Karpas-422 (cell line): Measurements from ENCODE around the gene CFAP46. TPM values are rescaled to one million over a fixed set of nuclear protein-coding genes. Genes with fewer than 3 reads are reported as not detected.

Experiments used
- DNase-seq: peaks from one replicate; pipeline ENCODE4 v3.0.0-alpha.2; 2015
- H2AFZ ChIP-seq: fragments of 200-600 bp; sonication (generic); 2 replicates; pipeline ENCODE4 v1.6.1; 2014; ENCODE audit warnings: antibody characterized with exemption, low read length, mixed read lengths
- H3K27ac ChIP-seq: fragments of 200-600 bp; sonication (generic); 2 replicates; pipeline ENCODE4 v1.5.1; 2014; ENCODE audit warnings: mild to moderate bottlenecking, low read length, moderate library complexity
- H3K27me3 ChIP-seq: fragments of 200-600 bp; sonication (generic); 2 replicates; pipeline ENCODE4 v1.6.1; 2014; ENCODE audit warnings: low read length, mixed read lengths
- H3K36me3 ChIP-seq: fragments of 200-600 bp; sonication (generic); 2 replicates; pipeline ENCODE4 v1.6.1; 2014; ENCODE audit warnings: low read length, mixed read lengths; ENCODE audit not compliant: insufficient read depth
- H3K4me1 ChIP-seq: fragments of 200-600 bp; sonication (generic); 2 replicates; pipeline ENCODE4 v1.6.1; 2014; ENCODE audit warnings: mild to moderate bottlenecking, low read length, mixed read lengths
- H3K4me2 ChIP-seq: fragments of 200-600 bp; sonication (generic); 2 replicates; pipeline ENCODE4 v1.6.1; 2014; ENCODE audit warnings: low read length, low read depth, mild to moderate bottlenecking; ENCODE audit not compliant: poor library complexity, severe bottlenecking
- H3K4me3 ChIP-seq: fragments of 200-600 bp; sonication (generic); 2 replicates; pipeline ENCODE4 v1.5.1; 2014; ENCODE audit warnings: mild to moderate bottlenecking, antibody characterized with exemption, low read length, mixed read lengths
- H3K79me2 ChIP-seq: fragments of 200-600 bp; sonication (generic); 2 replicates; pipeline ENCODE4 v1.6.1; 2014; ENCODE audit warnings: mild to moderate bottlenecking, low read length, mixed read lengths
- H3K9ac ChIP-seq: fragments of 200-600 bp; sonication (generic); 2 replicates; pipeline ENCODE4 v1.6.0; 2014; ENCODE audit warnings: low read length
- H3K9me2 ChIP-seq: fragments of 200-600 bp; sonication (generic), shearing (Covaris generic); replicated peaks from 2 replicates; pipeline ENCODE4 v1.6.0; 2014; ENCODE audit warnings: mild to moderate bottlenecking, low read length, moderate library complexity; ENCODE audit not compliant: insufficient read depth
- H3K9me3 ChIP-seq: fragments of 300-700, 200-600 bp; sonication (generic); 2 replicates; pipeline ENCODE4 v1.6.1; 2014; ENCODE audit warnings: low read length, mixed read lengths
- H4K20me1 ChIP-seq: fragments of 200-600 bp; sonication (generic); 2 replicates; pipeline ENCODE4 v1.6.1; 2014; ENCODE audit warnings: mild to moderate bottlenecking, antibody characterized with exemption, low read length, low read depth; ENCODE audit not compliant: insufficient read depth
- total RNA-seq: library from RNA; depleted of rRNA; stranded (reverse); fragments of >200 nt; shearing (Covaris generic); gene quantifications from 2 replicates; pipeline ENCODE4 v1.2.3, GENCODE V29; 2014; ENCODE audit warnings: low replicate concordance

CFAP46 gene
- total RNA-seq, 1 experiment from 2014 or later, result 0.22 TPM

GRCh38 chr10:132842397-132842796, 100.0 kb downstream of the CFAP46 start:
- no peaks in the 10 kb centered on the region for H3K36me3 ChIP-seq
- H3K4me2 ChIP-seq, result no peak overlapping the region
- H4K20me1 ChIP-seq, result no peaks in the 10 kb centered on the region
- H3K27ac ChIP-seq, result no peak overlapping the region
- no peak overlapping the region for H3K9ac ChIP-seq
- no peak overlapping the region for H3K4me3 ChIP-seq
- no peaks in the 10 kb centered on the region for H3K27me3 ChIP-seq
- no peaks in the 10 kb centered on the region for H3K9me2 ChIP-seq
- H3K4me1 ChIP-seq, result no peaks in the 10 kb centered on the region
- H3K9me3 ChIP-seq, result peaks cover 7% of the 10 kb centered on the region
- no peaks in the 10 kb centered on the region for H3K79me2 ChIP-seq
- no peak for DNase-seq
- H2AFZ ChIP-seq, result no peak overlapping the region

- Histone ChIP-seq H3K4me3 (no peak overlapping the region), H3K9me3 (peaks cover 7% of the 10 kb centered on the region), H3K79me2 (no peaks in the 10 kb centered on the region), H3K9me2 (no peaks in the 10 kb centered on the region), H4K20me1 (no peaks in the 10 kb centered on the region), H2AFZ (no peak overlapping the region), H3K4me1 (no peaks in the 10 kb centered on the region; the same call in 1 of the 2 replicates), H3K9ac (no peak overlapping the region), H3K36me3 (no peaks in the 10 kb centered on the region), H3K4me2 (no peak overlapping the region), H3K27me3 (no peaks in the 10 kb centered on the region), H3K27ac (no peak overlapping the region)
- DNase-seq, result no peak
Measured at GRCh38 chr10:132841615-132841975, 100.8 kb downstream of the CFAP46 start.

GRCh38 chr10:132840698-132841614, 101.4 kb downstream of the CFAP46 start:
- H2AFZ ChIP-seq, result no peak overlapping the region
- no peak for DNase-seq
- H3K9me2 ChIP-seq, result no peaks in the 10 kb centered on the region
- no peak overlapping the region for H3K9ac ChIP-seq
- no peaks in the 10 kb centered on the region for H3K27me3 ChIP-seq
- H3K27ac ChIP-seq, result no peak overlapping the region
- H3K36me3 ChIP-seq, result no peaks in the 10 kb centered on the region
- no peaks in the 10 kb centered on the region; the same call in 1 of the 2 replicates for H3K4me1 ChIP-seq
- H4K20me1 ChIP-seq, result no peaks in the 10 kb centered on the region
- H3K4me3 ChIP-seq, result no peak overlapping the region
- H3K9me3 ChIP-seq, result peaks cover 7% of the 10 kb centered on the region
- no peaks in the 10 kb centered on the region for H3K79me2 ChIP-seq
- no peak overlapping the region for H3K4me2 ChIP-seq

- no peaks in the 10 kb centered on the region for H3K79me2 ChIP-seq
- H3K27me3 ChIP-seq, result no peaks in the 10 kb centered on the region
- H3K36me3 ChIP-seq, result no peaks in the 10 kb centered on the region
- no peaks in the 10 kb centered on the region; the same call in 1 of the 2 replicates for H3K4me1 ChIP-seq
- DNase-seq, result no peak
- no peak overlapping the region for H3K4me3 ChIP-seq
- H4K20me1 ChIP-seq, result no peaks in the 10 kb centered on the region
- no peak overlapping the region for H3K4me2 ChIP-seq
- no peaks in the 10 kb centered on the region for H3K9me2 ChIP-seq
- H3K9ac ChIP-seq, result no peak overlapping the region
- no peak overlapping the region for H2AFZ ChIP-seq
- no peak overlapping the region for H3K27ac ChIP-seq
- peaks cover 7% of the 10 kb centered on the region for H3K9me3 ChIP-seq
Measured at GRCh38 chr10:132839061-132839460, 103.3 kb downstream of the CFAP46 start.

GRCh38 chr10:132838346-132838970, 103.9 kb downstream of the CFAP46 start:
- DNase-seq, result no peak
- no peaks in the 10 kb centered on the region for H3K27me3 ChIP-seq
- peaks cover 7% of the 10 kb centered on the region for H3K9me3 ChIP-seq
- H3K4me3 ChIP-seq, result no peak overlapping the region
- H3K9me2 ChIP-seq, result no peaks in the 10 kb centered on the region
- no peak overlapping the region for H3K27ac ChIP-seq
- H3K36me3 ChIP-seq, result no peaks in the 10 kb centered on the region
- no peak overlapping the region for H3K4me2 ChIP-seq
- H3K79me2 ChIP-seq, result no peaks in the 10 kb centered on the region
- H2AFZ ChIP-seq, result no peak overlapping the region
- H3K9ac ChIP-seq, result no peak overlapping the region
- no peaks in the 10 kb centered on the region for H4K20me1 ChIP-seq
- no peaks in the 10 kb centered on the region; the same call in 1 of the 2 replicates for H3K4me1 ChIP-seq

GRCh38 chr10:132837905-132838304, 104.5 kb downstream of the CFAP46 start:
- Histone ChIP-seq H3K79me2 (no peaks in the 10 kb centered on the region), H4K20me1 (no peaks in the 10 kb centered on the region), H2AFZ (no peak overlapping the region), H3K4me3 (no peak overlapping the region), H3K4me2 (no peak overlapping the region), H3K9me3 (peaks cover 7% of the 10 kb centered on the region), H3K36me3 (no peaks in the 10 kb centered on the region), H3K27ac (no peak overlapping the region), H3K27me3 (no peaks in the 10 kb centered on the region), H3K9me2 (no peaks in the 10 kb centered on the region), H3K9ac (no peak overlapping the region), H3K4me1 (no peaks in the 10 kb centered on the region; the same call in 1 of the 2 replicates)
- DNase-seq, result no peak

- H2AFZ ChIP-seq, result no peak overlapping the region
- H3K27me3 ChIP-seq, result no peaks in the 10 kb centered on the region
- H3K9ac ChIP-seq, result no peak overlapping the region
- DNase-seq, result peak; percentile 75
- peaks cover under 1% of the 10 kb centered on the region; the same call in 1 of the 2 replicates for H3K9me3 ChIP-seq
- no peak overlapping the region for H3K4me3 ChIP-seq
- no peaks in the 10 kb centered on the region for H3K36me3 ChIP-seq
- no peak overlapping the region for H3K27ac ChIP-seq
- H3K4me2 ChIP-seq, result no peak overlapping the region
- H3K4me1 ChIP-seq, result no peaks in the 10 kb centered on the region; the same call in 1 of the 2 replicates
- no peaks in the 10 kb centered on the region for H4K20me1 ChIP-seq
- H3K79me2 ChIP-seq, result no peaks in the 10 kb centered on the region
- H3K9me2 ChIP-seq, result no peaks in the 10 kb centered on the region
Measured at GRCh38 chr10:132836832-132837540, 105.4 kb downstream of the CFAP46 start.
